ENCODE measurements around the gene RAPSN. TPM values are rescaled to one million over a fixed set of nuclear protein-coding genes. Genes with fewer than 3 reads are reported as not detected.
A peak's percentile ranks its signal among the peaks of the same experiment; 100 is the strongest.

The RAPSN gene
- total RNA-seq, 4 donors from 2014 or later = 0.67 TPM; not detected in 3

DNA sequence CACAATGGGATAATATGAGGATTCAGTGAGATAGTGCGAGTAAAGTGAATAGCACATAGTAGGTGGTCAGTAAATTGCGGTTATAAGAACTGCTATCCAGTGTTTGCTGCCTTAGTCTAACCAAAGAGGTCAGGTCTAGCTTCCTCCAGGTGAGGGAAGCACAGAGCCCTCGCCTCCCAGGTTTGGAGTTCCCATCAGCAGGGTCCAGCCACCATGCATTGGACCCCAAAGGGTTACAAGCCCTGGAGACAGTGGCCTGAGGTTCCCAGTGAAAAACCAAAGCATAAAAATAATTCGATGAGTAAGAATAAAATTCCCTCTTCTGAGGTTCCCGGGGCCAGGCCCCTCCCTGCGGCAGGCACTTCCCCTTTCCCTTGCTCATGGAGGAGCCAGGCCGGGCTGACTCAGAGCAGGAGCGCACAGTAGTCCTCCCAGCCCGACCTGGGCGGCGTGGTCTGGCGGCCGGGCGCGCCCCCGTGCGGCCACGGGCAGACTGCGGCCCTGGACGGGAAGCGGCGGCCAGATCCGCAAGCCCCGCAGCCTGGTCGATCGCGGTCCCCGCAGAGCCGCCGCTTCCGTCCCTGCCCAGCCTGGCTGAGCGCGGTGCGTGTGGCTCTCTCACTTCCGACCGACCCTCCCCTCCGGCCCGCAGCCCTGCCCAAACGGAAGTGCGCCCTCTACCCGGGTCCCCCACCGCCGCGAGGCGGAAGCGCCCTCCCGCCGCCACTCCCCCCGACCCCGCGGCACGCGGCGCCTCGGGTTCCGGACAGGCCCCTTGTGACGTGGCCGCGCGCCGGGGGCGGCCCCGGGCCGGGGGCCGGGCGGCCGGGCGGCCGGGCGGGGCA lies 41.0 kb downstream of the RAPSN start, which contains the start of gene SLC39A13:
Gene SLC39A13, plus strand, starts transcription at position 845 of the 845 bp plus-strand sequence. CDS start 1,505 bp downstream, outside the sequence.
- peak within 1 kb of the TSS; percentile 29 to 84 (median 61) for H3K4me3 ChIP-seq (replicated peaks in 1 of 3)
- intact Hi-C loops (cut with DNase I) = no loop called here
- no peaks in the 10 kb centered on the region for H3K9me3 ChIP-seq
- H3K27me3 ChIP-seq = no peaks in the 10 kb centered on the region
- 2 to 14% methylated on average over 5 to 39 of the region's 70 CpGs for WGBS, 2 donors
- peaks cover 22 to 32% of the 10 kb centered on the region in 2 donors for H3K4me1 ChIP-seq
- TF ChIP-seq POLR2A (IDR thresholded peaks at IDR 0.05) = peak in 1 of 2 donors; percentile 92
- TF ChIP-seq, protein P1, sequence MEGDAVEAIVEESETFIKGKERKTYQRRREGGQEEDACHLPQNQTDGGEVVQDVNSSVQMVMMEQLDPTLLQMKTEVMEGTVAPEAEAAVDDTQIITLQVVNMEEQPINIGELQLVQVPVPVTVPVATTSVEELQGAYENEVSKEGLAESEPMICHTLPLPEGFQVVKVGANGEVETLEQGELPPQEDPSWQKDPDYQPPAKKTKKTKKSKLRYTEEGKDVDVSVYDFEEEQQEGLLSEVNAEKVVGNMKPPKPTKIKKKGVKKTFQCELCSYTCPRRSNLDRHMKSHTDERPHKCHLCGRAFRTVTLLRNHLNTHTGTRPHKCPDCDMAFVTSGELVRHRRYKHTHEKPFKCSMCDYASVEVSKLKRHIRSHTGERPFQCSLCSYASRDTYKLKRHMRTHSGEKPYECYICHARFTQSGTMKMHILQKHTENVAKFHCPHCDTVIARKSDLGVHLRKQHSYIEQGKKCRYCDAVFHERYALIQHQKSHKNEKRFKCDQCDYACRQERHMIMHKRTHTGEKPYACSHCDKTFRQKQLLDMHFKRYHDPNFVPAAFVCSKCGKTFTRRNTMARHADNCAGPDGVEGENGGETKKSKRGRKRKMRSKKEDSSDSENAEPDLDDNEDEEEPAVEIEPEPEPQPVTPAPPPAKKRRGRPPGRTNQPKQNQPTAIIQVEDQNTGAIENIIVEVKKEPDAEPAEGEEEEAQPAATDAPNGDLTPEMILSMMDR (IDR thresholded peaks at IDR 0.05) = peak; percentile 42 to 96 (median 76)
- peak; percentile 92 to 94 for DNase-seq
- H3K27ac ChIP-seq = peak within 1 kb of the TSS; percentile 87 to 96 (median 95)
- H3K36me3 ChIP-seq = no peaks in the 10 kb centered on the region

DNA sequence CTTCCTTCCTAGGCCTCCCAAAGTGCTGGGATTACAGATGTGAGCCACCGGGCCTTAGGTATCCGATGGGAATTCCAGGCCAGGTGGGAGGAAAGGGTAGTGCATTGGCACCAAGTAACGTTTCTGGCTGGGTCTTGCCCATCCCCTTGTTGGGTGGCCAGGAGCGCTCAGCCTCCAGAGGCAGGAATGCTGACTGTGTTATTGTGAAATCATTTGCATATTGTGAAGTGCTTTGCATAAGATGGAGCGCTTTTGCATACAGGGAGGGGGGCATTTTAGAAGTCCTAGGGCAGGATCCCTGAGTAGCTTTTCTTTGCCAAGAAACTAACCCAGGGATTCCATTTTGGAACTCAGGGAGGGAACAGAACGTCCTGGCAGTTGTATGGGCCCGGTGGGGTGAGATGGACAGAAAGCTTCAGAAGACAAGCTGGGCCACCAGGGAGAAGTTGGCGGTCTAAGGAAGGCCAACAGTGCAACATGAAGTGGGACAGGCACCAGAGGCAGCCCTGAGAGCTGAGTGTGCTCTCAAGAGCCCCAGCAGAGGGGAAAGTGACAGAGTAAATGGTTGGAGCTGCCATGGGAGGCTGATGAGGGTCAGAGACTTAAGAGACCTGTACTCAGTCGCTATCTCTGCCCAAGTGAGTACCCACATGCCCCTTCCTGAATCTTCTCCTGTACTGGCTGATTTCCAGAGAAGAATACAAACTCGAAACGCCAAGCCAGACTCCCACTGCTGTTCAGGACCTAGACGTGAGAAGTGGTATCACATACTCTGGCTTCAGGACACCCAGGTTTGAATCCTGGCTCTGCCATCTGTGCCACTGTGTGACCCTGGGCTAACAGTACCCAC lies 41.8 kb downstream of the RAPSN start:
- peak; percentile 30 to 47 for DNase-seq
- Histone ChIP-seq H3K27me3 (no peaks in the 10 kb centered on the region), H3K9me3 (no peaks in the 10 kb centered on the region), H3K4me3 (replicated peaks in 1 of 3) (peak overlapping the region in 2 of 3 donors; percentile 35 to 51), H3K36me3 (no peaks in the 10 kb centered on the region), H3K4me1 (peaks cover 22 to 32% of the 10 kb centered on the region in 2 donors), H3K27ac (peak overlapping the region; percentile 87 to 96 (median 95))
- intact Hi-C loops (cut with DNase I) = no loop called here
- WGBS, 2 donors = 46 to 54% methylated on average over 12 of the region's 12 CpGs
- no peak for TF ChIP-seq POLR2A (IDR thresholded peaks at IDR 0.05)
- TF ChIP-seq, protein P1 (IDR thresholded peaks at IDR 0.05) = no peak

DNA sequence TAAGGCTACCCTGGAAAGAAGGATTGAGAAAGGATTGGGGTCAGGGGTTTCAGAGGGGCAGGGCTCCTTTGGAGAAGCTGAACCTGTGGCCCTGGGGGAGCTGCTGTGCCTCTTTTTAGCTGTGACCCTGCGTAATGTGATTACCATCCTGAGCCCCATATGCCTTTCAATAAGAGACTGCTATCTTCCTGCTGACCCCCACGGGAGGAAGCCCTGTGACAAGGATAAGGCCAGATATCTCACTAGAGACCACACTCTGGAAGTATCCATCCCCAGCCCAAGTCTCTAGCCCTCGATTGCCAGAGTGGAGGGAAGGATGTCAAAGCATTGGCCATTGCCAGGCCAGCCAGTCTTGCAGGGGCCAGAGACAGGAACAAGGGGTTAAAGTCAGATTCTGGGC lies 45.4 kb downstream of the RAPSN start:
- TF ChIP-seq POLR2A (IDR thresholded peaks at IDR 0.05) = no peak
- no peak overlapping the region for H3K27ac ChIP-seq
- DNase-seq = no peak
- intact Hi-C loops (cut with DNase I) = no loop called here
- 62 to 75% methylated on average over 3 of the region's 3 CpGs for WGBS, 2 donors
- no peak overlapping the region for H3K4me3 ChIP-seq (replicated peaks in 1 of 3)
- H3K9me3 ChIP-seq = no peaks in the 10 kb centered on the region
- no peaks in the 10 kb centered on the region for H3K27me3 ChIP-seq
- peaks cover 13 to 32% of the 10 kb centered on the region in 2 donors for H3K4me1 ChIP-seq
- H3K36me3 ChIP-seq = no peaks in the 10 kb centered on the region

DNA sequence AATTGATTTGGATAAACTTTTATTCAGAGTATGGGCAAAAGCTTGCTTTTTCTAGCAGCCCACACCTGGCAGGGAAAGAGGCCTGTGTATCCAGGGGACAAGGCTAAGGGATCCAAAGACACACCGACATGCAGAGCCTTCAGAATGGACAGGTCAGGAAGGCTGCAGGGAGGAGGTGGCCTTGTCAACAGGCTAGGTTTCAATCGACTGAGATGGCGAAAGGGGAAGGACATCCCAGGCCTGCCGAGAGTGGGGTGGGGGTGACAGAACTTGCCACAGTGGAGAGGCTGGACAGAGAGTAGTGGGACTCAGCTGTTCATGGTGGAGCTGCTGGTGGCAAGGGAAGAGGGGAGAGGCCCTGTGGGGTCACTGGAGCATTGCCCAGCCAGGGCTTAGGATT lies 45.8 kb downstream of the RAPSN start:
- TF ChIP-seq POLR2A (IDR thresholded peaks at IDR 0.05) = no peak
- TF ChIP-seq, protein P1 (IDR thresholded peaks at IDR 0.05) = no peak
- H3K9me3 ChIP-seq = no peaks in the 10 kb centered on the region
- no peaks in the 10 kb centered on the region for H3K27me3 ChIP-seq
- no peak overlapping the region for H3K4me3 ChIP-seq (replicated peaks in 1 of 3)
- H3K4me1 ChIP-seq = peaks cover 13 to 32% of the 10 kb centered on the region in 2 donors
- DNase-seq = no peak
- H3K27ac ChIP-seq = no peak overlapping the region
- intact Hi-C loops (cut with DNase I) = no loop called here
- WGBS, 2 donors = 69 to 76% methylated on average over 4 of the region's 4 CpGs
- no peaks in the 10 kb centered on the region for H3K36me3 ChIP-seq

DNA sequence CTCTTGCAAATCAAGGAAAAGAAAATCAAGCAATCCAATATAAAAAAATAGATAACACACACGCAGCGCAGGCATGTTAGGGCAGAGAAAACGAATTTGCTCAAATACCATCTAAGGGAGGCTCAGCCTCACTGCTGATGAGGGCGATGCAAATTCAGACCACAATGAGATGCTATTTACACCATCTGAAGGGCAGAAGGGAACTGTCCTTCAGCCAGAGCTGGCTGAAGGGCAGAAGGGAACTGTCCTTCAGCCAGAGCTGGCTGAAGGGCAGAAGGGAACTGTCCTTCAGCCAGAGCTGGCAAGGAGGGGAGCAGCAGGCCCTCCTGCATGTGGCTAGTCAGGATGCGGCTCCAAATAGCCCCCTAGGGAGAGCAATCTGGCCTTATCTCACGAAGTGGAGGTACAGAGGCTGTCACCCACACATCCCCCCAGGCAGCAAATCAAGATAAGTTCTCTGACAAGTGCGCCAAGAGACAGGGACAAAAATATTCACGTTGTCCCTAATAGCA lies 48.1 kb downstream of the RAPSN start:
- DNase-seq = no peak
- Histone ChIP-seq H3K4me1 (peaks cover 5 to 20% of the 10 kb centered on the region in 2 donors), H3K27ac (peak overlapping the region; percentile 61 to 88 (median 86)), H3K9me3 (no peaks in the 10 kb centered on the region), H3K36me3 (no peaks in the 10 kb centered on the region), H3K27me3 (no peaks in the 10 kb centered on the region), H3K4me3 (replicated peaks in 1 of 3) (no peak overlapping the region)
- TF ChIP-seq POLR2A (IDR thresholded peaks at IDR 0.05) = no peak
- TF ChIP-seq, protein P1 (IDR thresholded peaks at IDR 0.05) = no peak
- 41 to 54% methylated on average over 8 of the region's 8 CpGs for WGBS, 2 donors
- intact Hi-C loops (cut with DNase I) = no loop called here
